ENCODE measurements around the gene IPCEF1. TPM values are rescaled to one million over a fixed set of nuclear protein-coding genes. Genes with fewer than 3 reads are reported as not detected.
A peak's percentile ranks its signal among the peaks of the same experiment; 100 is the strongest.

IPCEF1 gene
- polyA plus RNA-seq, 1 donor (not counting 4 experiments of a cell fraction or from before 2014, with no cell fraction given) = 0.21 TPM

GRCh38 chr6:154166140-154166539, 190.5 kb downstream of the IPCEF1 start:
- no peak for DNase-seq (ENCODE audit: low read depth, low spot score)
- FAIRE-seq = no peak
- dilution Hi-C loops (cut with MboI; ENCODE audit: extremely low pct_ligation_motif_present, low sequenced_read_pairs) = loop anchor here (25.0 kb wide), 2 partner anchors 171 to 296 kb away; no protein-coding TSS in a partner anchor
- no peak for TF ChIP-seq EZH2 (IDR thresholded peaks at IDR 0.05; ENCODE audit: low read length)
- TF ChIP-seq CTCF (optimal IDR thresholded peaks at IDR 0.05 in 1 of 3, IDR thresholded peaks at IDR 0.05 in 1 of 3, conservative IDR thresholded peaks at IDR 0.05 in 1 of 3; ENCODE audit: extremely low read depth in 1 of 3, insufficient read depth in 2 of 3, low read length in 3 of 3) = peak in 1 of 3 experiments; percentile 21
- Histone ChIP-seq H3K4me2 (ENCODE audit: control insufficient read depth, extremely low read depth, insufficient read depth, low read depth, low read length) (no peak overlapping the region), H3K9me3 (ENCODE audit: control insufficient read depth, low read depth, low read length) (no peaks in the 10 kb centered on the region), H3K36me3 (ENCODE audit: control insufficient read depth in 2 of 2, extremely low read depth in 1 of 2, insufficient read depth in 2 of 2, low read length in 2 of 2) (no peaks in the 10 kb centered on the region), H3K4me1 (ENCODE audit: control insufficient read depth, extremely low read depth, insufficient read depth, low read length) (no peaks in the 10 kb centered on the region), H3K27me3 (ENCODE audit: control insufficient read depth, extremely low read depth, insufficient read depth, low read length) (no peaks in the 10 kb centered on the region), H3K79me2 (ENCODE audit: control insufficient read depth, insufficient read depth, low read length) (no peaks in the 10 kb centered on the region), H4K20me1 (ENCODE audit: control insufficient read depth, extremely low read depth, insufficient read depth, low read length) (no peaks in the 10 kb centered on the region), H2AFZ (ENCODE audit: control insufficient read depth, low read length) (no peak overlapping the region), H3K9ac (ENCODE audit: control insufficient read depth, extremely low read depth, insufficient read depth, low read length) (no peak overlapping the region), H3K9me1 (ENCODE audit: control insufficient read depth, extremely low read depth, insufficient read depth, low read length) (no peaks in the 10 kb centered on the region), H3K27ac (ENCODE audit: control insufficient read depth, insufficient read depth, low read length) (no peak overlapping the region), H3K4me3 (ENCODE audit: control insufficient read depth in 2 of 3, extremely low read depth in 1 of 3, insufficient read depth in 2 of 3, low read depth in 1 of 3, low read length in 3 of 3) (no peak overlapping the region)

GRCh38 chr6:154165478-154165877, 191.1 kb downstream of the IPCEF1 start:
- no peak for TF ChIP-seq CTCF (optimal IDR thresholded peaks at IDR 0.05 in 1 of 3, IDR thresholded peaks at IDR 0.05 in 1 of 3, conservative IDR thresholded peaks at IDR 0.05 in 1 of 3; ENCODE audit: extremely low read depth in 1 of 3, insufficient read depth in 2 of 3, low read length in 3 of 3)
- no peak for TF ChIP-seq EZH2 (IDR thresholded peaks at IDR 0.05; ENCODE audit: low read length)
- dilution Hi-C loops (cut with MboI; ENCODE audit: extremely low pct_ligation_motif_present, low sequenced_read_pairs) = loop anchor here (25.0 kb wide), 2 partner anchors 172 to 297 kb away; no protein-coding TSS in a partner anchor
- H3K9me3 ChIP-seq (ENCODE audit: control insufficient read depth, low read depth, low read length) = no peaks in the 10 kb centered on the region
- H3K36me3 ChIP-seq (ENCODE audit: control insufficient read depth in 2 of 2, extremely low read depth in 1 of 2, insufficient read depth in 2 of 2, low read length in 2 of 2) = no peaks in the 10 kb centered on the region
- H2AFZ ChIP-seq (ENCODE audit: control insufficient read depth, low read length) = no peak overlapping the region
- no peak overlapping the region for H3K9ac ChIP-seq (ENCODE audit: control insufficient read depth, extremely low read depth, insufficient read depth, low read length)
- no peak overlapping the region for H3K27ac ChIP-seq (ENCODE audit: control insufficient read depth, insufficient read depth, low read length)
- FAIRE-seq = no peak
- H3K79me2 ChIP-seq (ENCODE audit: control insufficient read depth, insufficient read depth, low read length) = no peaks in the 10 kb centered on the region
- no peaks in the 10 kb centered on the region for H3K27me3 ChIP-seq (ENCODE audit: control insufficient read depth, extremely low read depth, insufficient read depth, low read length)
- no peak overlapping the region for H3K4me3 ChIP-seq (ENCODE audit: control insufficient read depth in 2 of 3, extremely low read depth in 1 of 3, insufficient read depth in 2 of 3, low read depth in 1 of 3, low read length in 3 of 3)
- H3K9me1 ChIP-seq (ENCODE audit: control insufficient read depth, extremely low read depth, insufficient read depth, low read length) = no peaks in the 10 kb centered on the region
- H3K4me1 ChIP-seq (ENCODE audit: control insufficient read depth, extremely low read depth, insufficient read depth, low read length) = no peaks in the 10 kb centered on the region
- no peak for DNase-seq (ENCODE audit: low read depth, low spot score)
- no peaks in the 10 kb centered on the region for H4K20me1 ChIP-seq (ENCODE audit: control insufficient read depth, extremely low read depth, insufficient read depth, low read length)
- H3K4me2 ChIP-seq (ENCODE audit: control insufficient read depth, extremely low read depth, insufficient read depth, low read depth, low read length) = no peak overlapping the region

All from keratinocyte (primary cell).